ENCODE results near the gene BUB1. TPM values are rescaled to one million over a fixed set of nuclear protein-coding genes. Genes with fewer than 3 reads are reported as not detected.

BUB1 gene
- total RNA-seq, 1 donor from 2014 or later, result 4.8 TPM

DNA sequence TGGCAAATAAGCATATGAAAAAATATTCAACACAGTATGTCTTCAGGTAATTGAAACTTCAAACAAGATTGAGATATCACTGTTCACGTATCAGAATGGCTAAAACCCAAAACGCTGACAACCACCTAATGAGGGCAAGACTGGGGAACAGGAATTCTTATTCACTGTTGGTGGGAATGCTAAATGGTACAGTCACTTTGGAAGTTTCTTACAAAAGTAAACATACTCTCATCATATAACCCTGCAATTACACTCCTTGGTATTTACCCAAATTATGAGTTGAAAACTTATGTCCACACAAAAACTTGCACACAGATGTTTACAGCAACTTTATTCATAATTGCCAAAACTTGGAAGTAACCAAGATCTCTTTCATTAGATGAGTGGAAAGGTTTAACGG lies 30.1 kb downstream of the BUB1 start:
- intact Hi-C loops (cut with DNase I), result no loop called here

DNA sequence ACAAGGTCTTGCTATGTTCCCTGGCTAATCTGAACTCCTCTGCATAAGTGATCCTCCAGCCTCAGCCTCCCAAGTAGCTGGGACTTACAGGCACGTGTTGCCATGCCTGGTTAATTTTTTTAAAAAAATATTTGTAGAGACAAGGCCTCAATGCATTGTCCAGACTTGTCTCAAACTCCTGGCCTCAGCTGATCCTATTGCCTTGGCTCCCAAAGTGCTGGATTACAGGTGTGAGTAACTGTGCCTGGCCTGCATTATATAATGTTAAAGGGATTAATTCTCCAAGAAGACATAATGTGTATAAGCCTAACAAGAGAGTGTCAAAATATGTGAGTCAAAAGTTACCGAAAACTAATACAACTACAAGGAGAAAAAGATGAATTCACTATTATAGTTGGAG lies 32.2 kb downstream of the BUB1 start:
- no peak for DNase-seq
- intact Hi-C loops (cut with DNase I), result no loop called here
- Histone ChIP-seq H3K27ac (no peak overlapping the region), H3K9me3 (no peaks in the 10 kb centered on the region), H3K36me3 (no peaks in the 10 kb centered on the region), H3K4me1 (no peaks in the 10 kb centered on the region), H3K27me3 (ENCODE audit: low read depth) (no peaks in the 10 kb centered on the region), H3K4me3 (no peak overlapping the region)
- TF ChIP-seq, protein P1, sequence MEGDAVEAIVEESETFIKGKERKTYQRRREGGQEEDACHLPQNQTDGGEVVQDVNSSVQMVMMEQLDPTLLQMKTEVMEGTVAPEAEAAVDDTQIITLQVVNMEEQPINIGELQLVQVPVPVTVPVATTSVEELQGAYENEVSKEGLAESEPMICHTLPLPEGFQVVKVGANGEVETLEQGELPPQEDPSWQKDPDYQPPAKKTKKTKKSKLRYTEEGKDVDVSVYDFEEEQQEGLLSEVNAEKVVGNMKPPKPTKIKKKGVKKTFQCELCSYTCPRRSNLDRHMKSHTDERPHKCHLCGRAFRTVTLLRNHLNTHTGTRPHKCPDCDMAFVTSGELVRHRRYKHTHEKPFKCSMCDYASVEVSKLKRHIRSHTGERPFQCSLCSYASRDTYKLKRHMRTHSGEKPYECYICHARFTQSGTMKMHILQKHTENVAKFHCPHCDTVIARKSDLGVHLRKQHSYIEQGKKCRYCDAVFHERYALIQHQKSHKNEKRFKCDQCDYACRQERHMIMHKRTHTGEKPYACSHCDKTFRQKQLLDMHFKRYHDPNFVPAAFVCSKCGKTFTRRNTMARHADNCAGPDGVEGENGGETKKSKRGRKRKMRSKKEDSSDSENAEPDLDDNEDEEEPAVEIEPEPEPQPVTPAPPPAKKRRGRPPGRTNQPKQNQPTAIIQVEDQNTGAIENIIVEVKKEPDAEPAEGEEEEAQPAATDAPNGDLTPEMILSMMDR (IDR thresholded peaks at IDR 0.05), result no peak
- no peak for ATAC-seq

More for the DNA sequence above, 30.1 kb downstream of the BUB1 start:
- H3K36me3 ChIP-seq, result no peaks in the 10 kb centered on the region
- no peaks in the 10 kb centered on the region for H3K4me1 ChIP-seq
- H3K27me3 ChIP-seq (ENCODE audit: low read depth), result no peaks in the 10 kb centered on the region
- no peak overlapping the region for H3K4me3 ChIP-seq
- TF ChIP-seq, protein P1 (IDR thresholded peaks at IDR 0.05), result no peak
- ATAC-seq (no peak), DNase-seq (no peak)
- H3K9me3 ChIP-seq, result no peaks in the 10 kb centered on the region
- no peak overlapping the region for H3K27ac ChIP-seq

DNA sequence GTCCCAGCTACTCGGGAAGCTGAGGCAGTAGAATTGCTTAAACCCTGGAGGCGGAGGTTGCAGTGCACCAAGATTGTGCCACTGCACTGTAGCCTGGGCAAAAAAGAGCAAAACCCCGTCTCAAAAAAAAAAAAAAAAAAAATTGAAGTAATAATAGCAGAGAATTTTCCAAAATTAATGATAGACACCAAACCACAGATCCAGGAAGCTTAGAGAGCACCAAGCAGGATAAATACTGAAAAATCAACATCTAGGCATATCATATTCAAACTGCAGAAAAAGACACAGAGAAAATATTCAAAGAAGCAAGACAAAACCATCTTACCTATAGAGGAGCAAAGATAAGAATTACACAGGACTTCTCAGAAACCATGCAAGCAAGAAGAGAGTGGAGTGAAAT lies 33.5 kb downstream of the BUB1 start:
- Histone ChIP-seq H3K4me1 (no peaks in the 10 kb centered on the region), H3K27ac (no peak overlapping the region), H3K27me3 (ENCODE audit: low read depth) (no peaks in the 10 kb centered on the region), H3K36me3 (no peaks in the 10 kb centered on the region), H3K9me3 (no peaks in the 10 kb centered on the region), H3K4me3 (no peak overlapping the region)
- intact Hi-C loops (cut with DNase I), result no loop called here
- no peak for ATAC-seq
- TF ChIP-seq, protein P1 (IDR thresholded peaks at IDR 0.05), result no peak
- DNase-seq, result no peak

- Histone ChIP-seq H3K27ac (no peak overlapping the region), H3K36me3 (no peaks in the 10 kb centered on the region), H3K4me3 (no peak overlapping the region), H3K27me3 (ENCODE audit: low read depth) (no peaks in the 10 kb centered on the region), H3K4me1 (no peaks in the 10 kb centered on the region), H3K9me3 (no peaks in the 10 kb centered on the region)
- DNase-seq (no peak), ATAC-seq (no peak)
- TF ChIP-seq, protein P1 (IDR thresholded peaks at IDR 0.05), result no peak
- intact Hi-C loops (cut with DNase I), result no loop called here
Observed at GRCh38 chr2:110642360-110642759, 35.5 kb downstream of the BUB1 start.

GRCh38 chr2:110639972-110640371 lies 37.9 kb downstream of the BUB1 start:
- Histone ChIP-seq H3K4me3 (no peak overlapping the region), H3K27ac (no peak overlapping the region), H3K9me3 (no peaks in the 10 kb centered on the region), H3K27me3 (ENCODE audit: low read depth) (no peaks in the 10 kb centered on the region), H3K36me3 (no peaks in the 10 kb centered on the region), H3K4me1 (no peaks in the 10 kb centered on the region)
- ATAC-seq (no peak), DNase-seq (no peak)
- TF ChIP-seq, protein P1 (IDR thresholded peaks at IDR 0.05), result no peak
- intact Hi-C loops (cut with DNase I), result no loop called here
